Forelimb muscle (tissue), 1 donor: ENCODE results near the gene PTBP3. TPM values are rescaled to one million over a fixed set of nuclear protein-coding genes. Genes with fewer than 3 reads are reported as not detected.

Source experiments
- DNase-seq: peaks from one replicate; pipeline ENCODE4 v3.0.0-alpha.2; 2013; ENCODE audit warnings: low read depth
- polyA plus RNA-seq: library from polyadenylated mRNA; unstranded; fragments of 120-200 nt; gene quantifications from one replicate; pipeline ENCODE4 v1.2.1, GENCODE V29; 2013; ENCODE audit not compliant: insufficient read length

The PTBP3 gene
- polyA plus RNA-seq, 1 donor = 14.6 TPM

- no peak for DNase-seq
These were observed 26.8 kb upstream of the PTBP3 start for GRCh38 chr9:112360047-112360804.

- DNase-seq = no peak
These were observed 22.0 kb upstream of the PTBP3 start for GRCh38 chr9:112355427-112355897.

GRCh38 chr9:112354081-112354743, 20.8 kb upstream of the PTBP3 start:
- DNase-seq = no peak

GRCh38 chr9:112352209-112352608, 18.8 kb upstream of the PTBP3 start:
- DNase-seq = no peak

DNA sequence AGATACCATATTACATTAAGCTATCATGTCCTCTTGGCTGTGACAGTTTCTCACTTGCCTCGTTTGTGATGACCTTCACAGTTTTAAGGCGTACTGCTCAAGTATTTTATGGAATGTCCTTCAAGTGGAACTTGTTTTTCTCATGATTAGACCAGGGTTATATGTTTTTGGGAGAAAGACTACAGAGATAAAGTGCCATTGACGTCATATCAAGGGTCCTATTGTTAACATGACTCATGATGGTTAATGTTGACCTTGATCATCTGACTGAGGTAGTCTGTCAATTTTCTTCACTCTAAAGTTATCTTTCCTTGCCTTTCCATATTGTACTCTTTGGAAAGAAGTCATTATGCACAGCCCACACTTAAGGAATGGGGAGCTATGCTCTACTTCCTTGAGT, 17.8 kb upstream of the PTBP3 start:
- DNase-seq = no peak

- no peak for DNase-seq
These were observed 15.6 kb upstream of the PTBP3 start for GRCh38 chr9:112349008-112349333.

DNA sequence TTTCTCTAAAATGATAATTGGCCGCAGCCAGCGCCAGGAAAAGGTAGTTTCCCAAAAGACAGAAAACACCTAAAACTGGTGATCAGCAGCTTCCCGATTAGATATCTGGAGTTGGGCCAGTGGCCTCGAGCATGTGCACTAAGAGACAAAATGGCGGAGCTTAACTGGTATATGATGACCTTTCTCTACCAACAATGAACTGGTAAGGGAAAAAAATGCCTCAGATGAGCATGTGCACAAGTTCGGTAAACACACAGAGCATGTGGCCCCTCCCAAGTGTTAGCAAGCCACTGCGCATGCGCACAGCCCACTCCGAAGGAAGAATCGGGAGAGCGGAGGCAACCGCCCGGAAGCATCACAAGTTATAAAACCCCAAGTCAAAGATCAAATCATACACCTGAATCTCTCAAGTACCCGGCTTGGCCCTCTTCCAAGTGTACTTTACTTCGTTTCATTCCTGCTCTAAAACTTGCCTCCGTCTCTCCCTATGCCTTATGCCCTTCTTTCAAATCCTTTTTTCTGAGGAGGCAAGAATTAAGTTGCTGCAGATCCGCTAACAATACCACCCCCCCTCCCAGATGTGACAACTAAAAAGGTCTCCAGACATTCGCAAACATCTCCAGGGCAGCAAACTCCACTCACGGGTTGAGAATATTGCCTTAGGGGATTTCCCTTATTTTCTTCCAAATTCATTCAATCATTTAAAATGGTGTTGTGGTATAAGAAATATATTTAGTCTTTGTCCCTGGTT, 15.0 kb upstream of the PTBP3 start:
- DNase-seq = peak; percentile 56

GRCh38 chr9:112341730-112342129, 8.3 kb upstream of the PTBP3 start:
- DNase-seq = no peak

DNA sequence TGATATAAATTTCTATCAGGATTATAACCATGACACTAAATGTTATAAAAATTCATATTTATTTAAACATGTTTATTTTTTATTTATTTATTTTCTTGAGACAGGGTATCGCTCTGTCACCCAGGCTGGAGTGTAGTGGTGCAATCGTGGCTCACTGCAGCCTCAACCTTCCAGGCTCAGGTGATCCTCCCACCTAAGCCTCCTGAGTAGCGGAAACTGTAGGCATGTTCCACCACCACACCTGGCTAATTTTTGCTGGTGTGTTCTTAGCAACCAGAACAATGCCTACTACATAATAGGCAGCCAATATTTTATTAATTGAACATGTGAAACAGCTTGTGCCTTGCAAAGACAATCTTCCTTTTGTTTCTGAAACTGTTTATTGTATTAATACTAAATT, 6.5 kb upstream of the PTBP3 start:
- no peak for DNase-seq

DNA sequence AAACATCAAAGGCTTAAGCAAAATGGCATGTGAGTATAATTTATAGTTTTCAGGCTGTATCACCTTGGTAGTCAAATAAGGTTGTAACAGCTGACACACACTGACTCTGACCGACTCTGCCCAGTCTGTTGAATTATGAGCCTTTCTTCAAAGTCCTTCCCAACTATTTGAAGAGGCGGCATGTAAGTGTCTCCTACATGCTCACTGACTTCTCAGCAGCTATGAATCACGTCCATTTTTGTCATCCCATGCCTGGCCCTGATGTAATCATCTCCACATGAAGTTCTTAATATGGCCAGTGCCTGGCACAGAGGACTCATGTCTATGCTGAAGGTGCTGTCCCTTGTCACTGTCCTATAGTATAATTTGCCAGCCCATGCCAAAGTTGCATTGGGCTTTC, 5.1 kb upstream of the PTBP3 start:
- DNase-seq = no peak

GRCh38 chr9:112337547-112337946, 4.1 kb upstream of the PTBP3 start:
- DNase-seq = no peak

DNA sequence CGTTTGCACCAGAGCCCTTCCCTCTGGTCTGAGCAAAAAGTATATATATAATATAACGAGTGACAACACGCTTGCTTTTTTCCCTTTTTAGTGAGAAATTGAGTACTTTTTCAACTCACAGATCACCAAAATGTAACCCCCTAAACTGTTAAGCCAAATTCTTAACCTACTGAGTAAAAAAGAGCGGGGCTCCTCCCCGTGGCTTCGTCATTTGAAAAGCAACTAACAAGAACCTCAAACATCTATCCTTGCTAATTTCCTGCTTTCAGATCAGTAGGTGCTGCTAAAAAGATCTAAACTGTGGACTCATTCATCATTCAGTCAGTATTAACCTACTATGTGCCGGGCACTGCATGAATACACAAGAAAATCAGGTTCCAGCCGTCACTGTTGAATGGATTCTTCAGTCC, 1.0 kb upstream of the PTBP3 start:
- no peak for DNase-seq

DNA sequence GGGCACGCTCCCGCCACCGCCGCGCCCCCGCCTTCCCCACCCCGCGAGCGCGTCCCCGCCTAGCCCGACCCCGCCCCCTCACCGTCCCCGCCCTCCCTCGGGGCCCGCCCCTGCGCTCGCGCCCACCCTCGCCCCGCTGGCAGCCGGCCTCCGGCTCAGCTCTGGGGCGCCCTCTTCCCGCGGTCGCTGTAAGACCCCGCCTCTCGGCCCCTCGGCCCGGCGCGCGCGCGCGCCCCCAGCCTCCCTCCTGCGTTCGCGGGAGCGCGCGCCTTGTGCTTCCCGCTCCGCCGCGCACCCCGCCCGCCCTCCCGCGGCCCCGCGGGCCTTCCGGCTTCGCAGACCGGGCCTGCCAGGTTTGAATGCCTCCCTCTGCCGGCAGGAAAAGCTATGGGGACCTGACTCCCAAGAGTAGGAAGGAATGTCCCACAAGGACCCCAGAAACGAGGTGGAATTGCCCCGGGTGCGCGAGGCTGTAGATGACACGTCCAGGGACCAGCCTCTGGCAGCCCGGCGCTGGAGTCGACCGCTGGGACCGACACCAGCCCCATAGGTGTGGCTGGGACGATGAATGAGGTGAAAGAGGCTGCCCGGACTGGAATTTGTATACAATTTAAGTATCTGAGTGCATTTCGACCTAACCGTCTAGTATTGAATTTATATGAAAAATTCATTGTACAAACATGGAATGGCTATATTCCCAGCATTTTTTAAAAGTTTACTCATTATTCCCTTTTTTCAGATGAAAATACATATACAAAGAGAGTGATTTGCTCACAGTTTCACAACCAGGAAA, 416 bp upstream of the PTBP3 start:
- DNase-seq = peak; percentile 93

DNA sequence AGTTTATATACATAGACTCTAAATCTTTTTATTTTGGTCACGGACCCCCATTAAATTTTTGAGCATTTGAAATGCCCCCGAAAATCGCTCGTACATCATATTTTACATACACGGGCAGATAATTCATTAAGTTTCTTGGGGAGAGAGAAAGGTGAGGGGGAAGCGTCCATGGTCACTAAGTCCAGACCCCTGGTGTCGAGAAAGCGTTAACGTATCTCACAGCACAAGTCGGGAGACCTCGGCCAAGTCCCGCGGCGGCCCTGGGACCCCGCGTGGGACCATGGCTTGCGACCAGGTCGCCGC, 794 bp downstream of the PTBP3 start:
- no peak for DNase-seq

- no peak for DNase-seq
These were observed 1.2 kb downstream of the PTBP3 start for GRCh38 chr9:112332214-112332613.

DNA sequence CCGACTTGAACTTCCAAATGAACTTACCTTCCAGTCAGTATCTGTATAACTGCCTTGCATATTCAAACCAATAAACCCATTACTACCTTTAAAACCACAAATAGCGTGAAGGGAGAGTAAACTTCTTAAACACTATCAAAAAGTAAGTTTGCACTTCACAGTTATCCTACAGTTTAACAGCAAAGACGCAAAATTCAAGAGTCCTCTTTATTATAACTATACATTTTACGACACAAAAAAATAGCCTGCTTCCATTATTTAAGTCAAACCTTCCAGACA, 1.8 kb downstream of the PTBP3 start:
- no peak for DNase-seq

GRCh38 chr9:112328545-112328944, 4.9 kb downstream of the PTBP3 start:
- DNase-seq = no peak

DNA sequence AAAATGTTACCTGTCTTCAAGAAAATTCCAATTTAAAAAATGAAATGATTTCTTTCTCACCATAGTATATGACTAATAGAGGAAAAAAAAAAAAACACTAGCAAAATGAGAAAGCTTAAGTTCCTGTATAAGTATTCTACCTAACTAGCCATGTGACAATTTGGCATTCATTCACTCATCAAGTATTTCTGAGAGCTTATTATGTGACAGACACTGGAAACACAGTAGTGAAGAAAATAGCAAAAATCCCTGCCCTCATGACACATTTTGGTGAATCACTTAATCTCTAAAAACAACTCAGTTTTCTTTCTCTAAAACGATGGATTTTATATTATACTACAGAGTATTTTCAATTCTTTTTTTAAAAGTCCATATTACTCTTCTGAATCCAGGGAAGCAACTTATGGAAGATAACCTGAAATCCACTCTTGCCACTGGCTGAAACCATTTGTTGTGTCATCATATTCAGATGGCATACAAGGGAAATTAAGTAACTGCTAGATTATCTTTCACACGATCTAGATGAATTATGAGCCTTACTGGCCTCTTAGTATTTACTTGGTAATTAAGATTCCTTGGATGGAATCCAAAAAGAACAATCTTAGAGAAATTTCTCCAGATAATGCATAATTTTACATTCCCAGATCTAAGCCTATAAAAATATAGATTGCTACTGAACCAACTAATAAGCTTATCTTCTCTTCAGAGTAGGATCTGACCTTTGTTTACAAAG, 5.5 kb downstream of the PTBP3 start:
- no peak for DNase-seq

GRCh38 chr9:112326194-112326593, 7.2 kb downstream of the PTBP3 start:
- DNase-seq = no peak

- DNase-seq = no peak
These were observed 7.8 kb downstream of the PTBP3 start for GRCh38 chr9:112325600-112325999.

DNA sequence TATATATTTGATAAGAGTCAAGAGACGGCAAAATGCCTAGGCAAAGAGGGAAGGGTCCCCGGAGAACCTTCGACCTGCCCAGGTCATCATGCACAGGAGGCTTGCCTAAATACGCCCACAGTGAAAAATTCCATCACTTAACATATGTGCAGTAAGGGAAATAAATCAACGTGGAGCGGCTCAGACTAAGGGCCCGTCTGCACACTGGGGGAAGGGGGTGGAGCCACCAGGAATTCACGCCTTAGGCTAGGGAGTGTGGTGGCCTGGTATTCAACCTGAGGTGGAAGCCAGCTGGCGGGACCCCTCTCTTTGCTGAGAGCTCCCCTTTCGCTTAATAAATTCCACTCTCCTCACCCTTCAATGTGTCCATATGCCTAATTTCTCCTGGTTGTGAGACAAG, 8.3 kb downstream of the PTBP3 start:
- DNase-seq = no peak

DNA sequence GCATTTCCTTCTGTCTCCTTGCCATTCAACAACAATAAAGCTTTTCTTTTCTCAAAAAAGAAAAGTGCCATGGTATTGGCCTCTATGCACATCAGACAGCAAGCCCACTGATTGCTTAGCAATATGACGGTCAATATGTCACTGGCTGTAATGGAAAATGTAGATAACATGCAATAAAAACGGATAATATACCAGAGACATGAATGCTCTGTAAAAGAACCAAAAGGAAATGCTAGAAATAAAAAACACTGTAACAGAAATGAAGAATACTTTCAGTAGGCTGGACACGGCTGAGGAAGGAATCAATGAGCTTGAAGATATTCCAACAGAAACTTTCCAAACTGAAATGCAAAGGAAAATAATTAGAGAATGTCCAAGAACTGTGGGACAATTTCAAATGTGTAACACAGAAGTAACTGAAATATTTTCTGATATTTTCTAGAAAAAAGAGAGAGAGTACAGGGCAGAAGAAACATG, 10.0 kb downstream of the PTBP3 start:
- DNase-seq = no peak
